PC-3 (cell line): ENCODE results near the gene MAPK7. TPM values are rescaled to one million over a fixed set of nuclear protein-coding genes. Genes with fewer than 3 reads are reported as not detected.

Source experiments
- ATAC-seq: fragments of 200-7000 bp; cut with Tn5 transposase; 2 replicates; pipeline ENCODE4 v1.9.1; 2020; ENCODE audit warnings: mild to moderate bottlenecking, moderate library complexity
- BruUV-seq: library from RNA; stranded (reverse); fragments of 400-500 nt; replicated peaks from 2 replicates; lab custom pipeline; 2021; lab: Mats Ljungman, UMichigan
- CTCF ChIA-PET: fragments of 300-600 bp; sonication (Branson Sonifier 250); formaldehyde crosslinking; loops from one replicate; lab custom pipeline; 2022; ENCODE audit warnings: antibody characterized with exemption; lab: Charles Lee
- POLR2A ChIA-PET: fragments of 300-600 bp; sonication (Branson Sonifier 250); formaldehyde crosslinking; loops from one replicate; lab custom pipeline; 2022; ENCODE audit warnings: antibody characterized with exemption; ENCODE audit not compliant: unreplicated experiment; lab: Charles Lee
- DNase-seq: peaks from one replicate; pipeline ENCODE4 v3.0.0-alpha.2; 2015
- H2AFZ ChIP-seq: fragments of 300-600 bp; sonication (generic); 2 replicates; pipeline ENCODE4 v1.6.0; 2016; ENCODE audit warnings: antibody characterized with exemption, low read length
- H3F3A ChIP-seq: fragments of 300-600 bp; sonication (generic); one replicate; pipeline ENCODE4 v1.6.0; 2017; ENCODE audit warnings: antibody characterized with exemption, low read length, control low read depth, mild to moderate bottlenecking; ENCODE audit not compliant: unreplicated experiment
- H3K27ac ChIP-seq: fragments of 300-600 bp; sonication (generic); 2 replicates; pipeline ENCODE4 v1.5.1; 2016; ENCODE audit warnings: mild to moderate bottlenecking, low read length
- H3K27me3 ChIP-seq: fragments of 300-600 bp; sonication (generic); 2 replicates; pipeline ENCODE4 v1.6.1; 2016; ENCODE audit warnings: low read length, mixed read lengths
- H3K36me3 ChIP-seq: fragments of 300-600 bp; sonication (generic); 2 replicates; pipeline ENCODE4 v1.6.1; 2016; ENCODE audit warnings: low read depth, mixed run types, low read length, mixed read lengths
- H3K4me1 ChIP-seq: fragments of 300-600 bp; sonication (generic); 2 replicates; pipeline ENCODE4 v1.5.1; 2016; ENCODE audit warnings: low read length; ENCODE audit not compliant: insufficient read depth
- H3K4me2 ChIP-seq: fragments of 300-600 bp; sonication (generic); 2 replicates; pipeline ENCODE4 v1.6.0; 2016; ENCODE audit warnings: low read length
- H3K4me3 ChIP-seq: fragments of 300-600 bp; sonication (generic); 2 replicates; pipeline ENCODE4 v1.5.1; 2016; ENCODE audit warnings: mild to moderate bottlenecking, low read length, mixed read lengths
- H3K79me2 ChIP-seq: fragments of 300-600 bp; sonication (generic); 2 replicates; pipeline ENCODE4 v1.6.1; 2017; ENCODE audit warnings: low read length, mixed read lengths
- H3K9ac ChIP-seq: fragments of 300-600 bp; sonication (generic); 2 replicates; pipeline ENCODE4 v1.6.0; 2016; ENCODE audit warnings: mild to moderate bottlenecking, low read length
- H3K9me2 ChIP-seq: fragments of 300-600 bp; sonication (generic); replicated peaks from 2 replicates; pipeline ENCODE4 v1.6.1; 2016; ENCODE audit warnings: mixed run types, low read length, mixed read lengths
- H3K9me3 ChIP-seq: fragments of 300-600 bp; sonication (generic); 2 replicates; pipeline ENCODE4 v1.6.1; 2016; ENCODE audit warnings: low read length, mixed read lengths
- H4K20me1 ChIP-seq: fragments of 300-600 bp; sonication (generic); 2 replicates; pipeline ENCODE4 v1.6.1; 2016; ENCODE audit warnings: low read length, mixed read lengths
- EZH2 ChIP-seq: fragments of 300-600 bp; sonication (generic); IDR thresholded peaks from one replicate; pipeline ENCODE4 v1.6.1; 2017; ENCODE audit warnings: antibody characterized with exemption, mild to moderate bottlenecking, low read length; ENCODE audit not compliant: unreplicated experiment
- EZH2phosphoT487 ChIP-seq: fragments of 300-600 bp; sonication (generic); IDR thresholded peaks from 2 replicates; pipeline ENCODE4 v1.6.1; 2018; ENCODE audit warnings: mild to moderate bottlenecking, antibody characterized with exemption, low read length, borderline replicate concordance
- intact Hi-C: fragments of 100-400 bp; cut with micrococcal nuclease; formaldehyde crosslinking; loops from 2 replicates; pipeline ENCODE4 v1.9.0; 2023
- total RNA-seq: library from RNA; depleted of rRNA; stranded (reverse); fragments of >200 nt; gene quantifications from 2 replicates; pipeline ENCODE4 v1.2.3, GENCODE V29; 2014
- TF ChIP-seq, protein P1 (sequence below): fragments of 300-600 bp; sonication (generic); conservative IDR thresholded peaks from 2 replicates; pipeline ENCODE4 v1.5.1; 2017; ENCODE audit warnings: antibody characterized with exemption, low read depth, mild to moderate bottlenecking, low read length

Gene MAPK7
- total RNA-seq, 1 experiment from 2014 or later = 9.8 TPM

DNA sequence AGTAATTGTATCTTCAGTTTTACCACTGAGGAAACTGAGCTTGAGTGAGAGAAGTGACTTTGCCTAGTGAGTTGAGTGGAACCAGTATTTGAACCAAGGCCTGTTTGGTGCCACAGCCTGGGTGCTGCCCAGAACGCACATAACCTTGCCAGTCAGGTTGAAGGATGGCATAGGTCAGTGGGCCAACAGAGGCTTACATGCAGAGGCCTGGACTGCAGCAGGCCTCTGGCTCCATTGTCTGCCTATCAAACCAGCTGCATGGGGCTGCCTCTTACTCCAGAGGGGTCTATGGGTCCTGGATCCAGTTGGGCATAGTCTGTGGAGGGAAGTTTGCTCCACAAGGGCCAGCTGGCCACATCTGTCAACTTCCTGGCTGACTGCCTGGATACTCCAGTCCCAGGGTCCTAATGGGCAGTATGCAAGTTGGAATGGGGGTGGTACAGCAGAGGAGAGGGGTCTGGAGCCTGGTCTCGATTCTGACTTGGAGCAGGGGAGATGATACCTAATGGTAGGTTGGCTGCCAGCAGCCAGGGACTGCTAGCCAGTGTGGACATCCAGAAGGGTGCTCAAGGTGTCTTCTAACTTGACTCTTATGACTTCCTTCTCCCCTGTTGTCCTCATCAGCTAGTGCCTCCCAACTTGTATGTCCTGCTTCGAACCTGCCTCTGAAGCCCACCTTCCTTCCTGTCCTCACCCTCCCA is 21.6 kb downstream of the MAPK7 start:
- no peak for ATAC-seq
- Histone ChIP-seq H3K9me2 (no peaks in the 10 kb centered on the region), H3K9ac (no peak overlapping the region), H3K79me2 (no peaks in the 10 kb centered on the region), H3K27me3 (no peaks in the 10 kb centered on the region), H3K27ac (no peak overlapping the region), H3K4me2 (no peak overlapping the region), H3F3A (no peaks in the 10 kb centered on the region), H4K20me1 (no peaks in the 10 kb centered on the region), H3K4me3 (no peak overlapping the region), H3K4me1 (peaks cover 14% of the 10 kb centered on the region), H3K36me3 (no peaks in the 10 kb centered on the region), H3K9me3 (no peaks in the 10 kb centered on the region), H2AFZ (no peak overlapping the region)
- TF ChIP-seq EZH2 = no peak
- no peak for TF ChIP-seq EZH2phosphoT487
- TF ChIP-seq, protein P1, sequence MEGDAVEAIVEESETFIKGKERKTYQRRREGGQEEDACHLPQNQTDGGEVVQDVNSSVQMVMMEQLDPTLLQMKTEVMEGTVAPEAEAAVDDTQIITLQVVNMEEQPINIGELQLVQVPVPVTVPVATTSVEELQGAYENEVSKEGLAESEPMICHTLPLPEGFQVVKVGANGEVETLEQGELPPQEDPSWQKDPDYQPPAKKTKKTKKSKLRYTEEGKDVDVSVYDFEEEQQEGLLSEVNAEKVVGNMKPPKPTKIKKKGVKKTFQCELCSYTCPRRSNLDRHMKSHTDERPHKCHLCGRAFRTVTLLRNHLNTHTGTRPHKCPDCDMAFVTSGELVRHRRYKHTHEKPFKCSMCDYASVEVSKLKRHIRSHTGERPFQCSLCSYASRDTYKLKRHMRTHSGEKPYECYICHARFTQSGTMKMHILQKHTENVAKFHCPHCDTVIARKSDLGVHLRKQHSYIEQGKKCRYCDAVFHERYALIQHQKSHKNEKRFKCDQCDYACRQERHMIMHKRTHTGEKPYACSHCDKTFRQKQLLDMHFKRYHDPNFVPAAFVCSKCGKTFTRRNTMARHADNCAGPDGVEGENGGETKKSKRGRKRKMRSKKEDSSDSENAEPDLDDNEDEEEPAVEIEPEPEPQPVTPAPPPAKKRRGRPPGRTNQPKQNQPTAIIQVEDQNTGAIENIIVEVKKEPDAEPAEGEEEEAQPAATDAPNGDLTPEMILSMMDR = no peak
- intact Hi-C loops = no loop called here
- no TSS peak for BruUV-seq
- CTCF ChIA-PET = no interaction called here
- DNase-seq = no peak
- POLR2A ChIA-PET = no interaction called here

- no TSS peak for BruUV-seq
- H3F3A ChIP-seq = no peaks in the 10 kb centered on the region
- no peaks in the 10 kb centered on the region for H4K20me1 ChIP-seq
- H3K4me3 ChIP-seq = no peak overlapping the region
- no peaks in the 10 kb centered on the region for H3K36me3 ChIP-seq
- ATAC-seq (no peak), DNase-seq (no peak)
- no peak overlapping the region for H2AFZ ChIP-seq
- H3K27ac ChIP-seq = no peak overlapping the region
- no peaks in the 10 kb centered on the region for H3K27me3 ChIP-seq
- no peaks in the 10 kb centered on the region for H3K9me2 ChIP-seq
- H3K9me3 ChIP-seq = no peaks in the 10 kb centered on the region
- peaks cover 14% of the 10 kb centered on the region for H3K4me1 ChIP-seq
- POLR2A ChIA-PET = no interaction called here
- H3K4me2 ChIP-seq = no peak overlapping the region
- no peak for TF ChIP-seq EZH2phosphoT487
- no peak for TF ChIP-seq EZH2
- TF ChIP-seq, protein P1 = no peak
- no peaks in the 10 kb centered on the region for H3K79me2 ChIP-seq
- CTCF ChIA-PET = no interaction called here
- intact Hi-C loops = no loop called here
- no peak overlapping the region for H3K9ac ChIP-seq
Measured at GRCh38 chr17:19401321-19402010, 23.2 kb downstream of the MAPK7 start.

- intact Hi-C loops = no loop called here
- DNase-seq (no peak), ATAC-seq (no peak)
- Histone ChIP-seq H3K27me3 (no peaks in the 10 kb centered on the region), H4K20me1 (no peaks in the 10 kb centered on the region), H3K4me1 (peaks cover 14% of the 10 kb centered on the region), H3K4me2 (no peak overlapping the region), H3K9me2 (no peaks in the 10 kb centered on the region), H3K79me2 (no peaks in the 10 kb centered on the region), H3K9ac (no peak overlapping the region), H2AFZ (no peak overlapping the region), H3F3A (no peaks in the 10 kb centered on the region), H3K36me3 (no peaks in the 10 kb centered on the region), H3K9me3 (no peaks in the 10 kb centered on the region), H3K4me3 (no peak overlapping the region), H3K27ac (no peak overlapping the region)
- ChIA-PET CTCF (no interaction called here), POLR2A (no interaction called here)
- TF ChIP-seq, protein P1 = no peak
- TF ChIP-seq EZH2 = no peak
- TF ChIP-seq EZH2phosphoT487 = no peak
- BruUV-seq = no TSS peak
Measured at GRCh38 chr17:19402171-19402570, 23.9 kb downstream of the MAPK7 start.
